ENCODE data around the gene AIG1. TPM values are rescaled to one million over a fixed set of nuclear protein-coding genes. Genes with fewer than 3 reads are reported as not detected.

AIG1 gene, protein sequence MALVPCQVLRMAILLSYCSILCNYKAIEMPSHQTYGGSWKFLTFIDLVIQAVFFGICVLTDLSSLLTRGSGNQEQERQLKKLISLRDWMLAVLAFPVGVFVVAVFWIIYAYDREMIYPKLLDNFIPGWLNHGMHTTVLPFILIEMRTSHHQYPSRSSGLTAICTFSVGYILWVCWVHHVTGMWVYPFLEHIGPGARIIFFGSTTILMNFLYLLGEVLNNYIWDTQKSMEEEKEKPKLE
- polyA plus RNA-seq (23.2 and 25.7 TPM in 2 replicates), polyA minus RNA-seq (21.9 and 22.3 TPM in 2 replicates)

DNA sequence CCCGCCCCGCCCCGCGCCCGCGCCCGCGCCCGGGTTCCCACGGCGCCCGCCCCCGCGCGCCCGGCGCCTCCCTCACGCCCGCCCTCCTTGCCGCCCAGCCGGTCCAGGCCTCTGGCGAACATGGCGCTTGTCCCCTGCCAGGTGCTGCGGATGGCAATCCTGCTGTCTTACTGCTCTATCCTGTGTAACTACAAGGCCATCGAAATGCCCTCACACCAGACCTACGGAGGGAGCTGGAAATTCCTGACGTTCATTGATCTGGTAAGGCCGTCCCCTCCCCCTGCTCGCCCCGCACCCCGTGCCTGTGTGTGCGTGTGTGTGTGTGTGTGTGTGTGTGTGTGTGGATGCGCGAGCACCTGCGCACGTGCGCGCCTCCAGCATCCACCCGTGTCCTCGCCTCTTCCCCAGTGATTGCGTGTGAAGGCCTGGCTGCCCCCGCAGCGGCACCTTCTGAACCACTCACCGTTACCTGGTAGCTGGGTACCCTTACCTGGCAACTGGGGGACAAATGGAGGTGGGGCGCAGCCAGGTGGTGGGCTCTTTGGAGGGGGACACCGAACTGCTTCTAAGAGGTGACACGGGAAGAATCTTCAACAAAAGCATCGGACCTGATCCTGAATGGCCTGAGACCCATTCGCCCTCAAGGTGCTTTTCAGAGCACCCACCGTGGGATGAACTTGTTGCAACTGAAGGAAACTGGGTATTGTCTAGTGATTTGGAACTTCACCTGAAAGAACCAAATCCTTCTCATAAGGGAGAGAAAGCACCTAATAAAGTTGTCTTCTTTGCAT lies at the start of gene AIG1:
TSS of gene AIG1 (plus strand) at position 84 of the 791 bp plus-strand sequence. CDS start at position 121, 37 bp downstream.
- H3K9me3 ChIP-seq (ENCODE audit: low read length): no peaks in the 10 kb centered on the region
- peak within 1 kb of the TSS; percentile 87 for H2AFZ ChIP-seq (ENCODE audit: low read depth, low read length)
- TF ChIP-seq, protein P1, sequence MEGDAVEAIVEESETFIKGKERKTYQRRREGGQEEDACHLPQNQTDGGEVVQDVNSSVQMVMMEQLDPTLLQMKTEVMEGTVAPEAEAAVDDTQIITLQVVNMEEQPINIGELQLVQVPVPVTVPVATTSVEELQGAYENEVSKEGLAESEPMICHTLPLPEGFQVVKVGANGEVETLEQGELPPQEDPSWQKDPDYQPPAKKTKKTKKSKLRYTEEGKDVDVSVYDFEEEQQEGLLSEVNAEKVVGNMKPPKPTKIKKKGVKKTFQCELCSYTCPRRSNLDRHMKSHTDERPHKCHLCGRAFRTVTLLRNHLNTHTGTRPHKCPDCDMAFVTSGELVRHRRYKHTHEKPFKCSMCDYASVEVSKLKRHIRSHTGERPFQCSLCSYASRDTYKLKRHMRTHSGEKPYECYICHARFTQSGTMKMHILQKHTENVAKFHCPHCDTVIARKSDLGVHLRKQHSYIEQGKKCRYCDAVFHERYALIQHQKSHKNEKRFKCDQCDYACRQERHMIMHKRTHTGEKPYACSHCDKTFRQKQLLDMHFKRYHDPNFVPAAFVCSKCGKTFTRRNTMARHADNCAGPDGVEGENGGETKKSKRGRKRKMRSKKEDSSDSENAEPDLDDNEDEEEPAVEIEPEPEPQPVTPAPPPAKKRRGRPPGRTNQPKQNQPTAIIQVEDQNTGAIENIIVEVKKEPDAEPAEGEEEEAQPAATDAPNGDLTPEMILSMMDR (IDR thresholded peaks at IDR 0.05; ENCODE audit: poor library complexity, severe bottlenecking): no peak
- TF ChIP-seq RAD21 (conservative IDR thresholded peaks at IDR 0.05): no peak
- TF ChIP-seq MXI1 (conservative IDR thresholded peaks at IDR 0.05; ENCODE audit: poor library complexity, severe bottlenecking): peak; percentile 82
- peak; percentile 45 for TF ChIP-seq EP300 (conservative IDR thresholded peaks at IDR 0.05; ENCODE audit: poor library complexity, severe bottlenecking)
- peak; percentile 56 for TF ChIP-seq POLR2AphosphoS5 (IDR thresholded peaks at IDR 0.05)
- TF ChIP-seq TAF1 (IDR thresholded peaks at IDR 0.05; ENCODE audit: low read depth): peak; percentile 34
- TF ChIP-seq, protein P2, sequence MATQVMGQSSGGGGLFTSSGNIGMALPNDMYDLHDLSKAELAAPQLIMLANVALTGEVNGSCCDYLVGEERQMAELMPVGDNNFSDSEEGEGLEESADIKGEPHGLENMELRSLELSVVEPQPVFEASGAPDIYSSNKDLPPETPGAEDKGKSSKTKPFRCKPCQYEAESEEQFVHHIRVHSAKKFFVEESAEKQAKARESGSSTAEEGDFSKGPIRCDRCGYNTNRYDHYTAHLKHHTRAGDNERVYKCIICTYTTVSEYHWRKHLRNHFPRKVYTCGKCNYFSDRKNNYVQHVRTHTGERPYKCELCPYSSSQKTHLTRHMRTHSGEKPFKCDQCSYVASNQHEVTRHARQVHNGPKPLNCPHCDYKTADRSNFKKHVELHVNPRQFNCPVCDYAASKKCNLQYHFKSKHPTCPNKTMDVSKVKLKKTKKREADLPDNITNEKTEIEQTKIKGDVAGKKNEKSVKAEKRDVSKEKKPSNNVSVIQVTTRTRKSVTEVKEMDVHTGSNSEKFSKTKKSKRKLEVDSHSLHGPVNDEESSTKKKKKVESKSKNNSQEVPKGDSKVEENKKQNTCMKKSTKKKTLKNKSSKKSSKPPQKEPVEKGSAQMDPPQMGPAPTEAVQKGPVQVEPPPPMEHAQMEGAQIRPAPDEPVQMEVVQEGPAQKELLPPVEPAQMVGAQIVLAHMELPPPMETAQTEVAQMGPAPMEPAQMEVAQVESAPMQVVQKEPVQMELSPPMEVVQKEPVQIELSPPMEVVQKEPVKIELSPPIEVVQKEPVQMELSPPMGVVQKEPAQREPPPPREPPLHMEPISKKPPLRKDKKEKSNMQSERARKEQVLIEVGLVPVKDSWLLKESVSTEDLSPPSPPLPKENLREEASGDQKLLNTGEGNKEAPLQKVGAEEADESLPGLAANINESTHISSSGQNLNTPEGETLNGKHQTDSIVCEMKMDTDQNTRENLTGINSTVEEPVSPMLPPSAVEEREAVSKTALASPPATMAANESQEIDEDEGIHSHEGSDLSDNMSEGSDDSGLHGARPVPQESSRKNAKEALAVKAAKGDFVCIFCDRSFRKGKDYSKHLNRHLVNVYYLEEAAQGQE (IDR thresholded peaks at IDR 0.05; ENCODE audit: borderline replicate concordance): peak; percentile 24
- no peak for TF ChIP-seq EZH2 (IDR thresholded peaks at IDR 0.05; ENCODE audit: borderline replicate concordance, insufficient read depth, low read length, poor library complexity, severe bottlenecking)
- TF ChIP-seq SMC3 (conservative IDR thresholded peaks at IDR 0.05; ENCODE audit: poor library complexity): peak; percentile 23
- peak within 1 kb of the TSS; percentile 89 for H3K4me3 ChIP-seq (ENCODE audit: low read length)
- no peaks in the 10 kb centered on the region for H3K27me3 ChIP-seq (ENCODE audit: insufficient read depth, low read depth, low read length)
- peak within 1 kb of the TSS; percentile 78 for H3K9ac ChIP-seq (ENCODE audit: low read length)
- no peaks in the 10 kb centered on the region for H3K36me3 ChIP-seq (ENCODE audit: insufficient read depth, low read length)
- H3K79me2 ChIP-seq (replicated peaks; ENCODE audit: insufficient read depth, low read length): no peaks in the 10 kb centered on the region
- no peaks in the 10 kb centered on the region for H3F3A ChIP-seq (ENCODE audit: insufficient read depth, low read length, poor library complexity, severe bottlenecking)
- H3K4me2 ChIP-seq (ENCODE audit: low read length): peak within 1 kb of the TSS; percentile 74
- H3K9me2 ChIP-seq (ENCODE audit: insufficient read depth, low read length): no peaks in the 10 kb centered on the region
- no peaks in the 10 kb centered on the region for H4K20me1 ChIP-seq (ENCODE audit: insufficient read depth)
- H3K27ac ChIP-seq (ENCODE audit: low read length): peak within 1 kb of the TSS; percentile 73

DNA sequence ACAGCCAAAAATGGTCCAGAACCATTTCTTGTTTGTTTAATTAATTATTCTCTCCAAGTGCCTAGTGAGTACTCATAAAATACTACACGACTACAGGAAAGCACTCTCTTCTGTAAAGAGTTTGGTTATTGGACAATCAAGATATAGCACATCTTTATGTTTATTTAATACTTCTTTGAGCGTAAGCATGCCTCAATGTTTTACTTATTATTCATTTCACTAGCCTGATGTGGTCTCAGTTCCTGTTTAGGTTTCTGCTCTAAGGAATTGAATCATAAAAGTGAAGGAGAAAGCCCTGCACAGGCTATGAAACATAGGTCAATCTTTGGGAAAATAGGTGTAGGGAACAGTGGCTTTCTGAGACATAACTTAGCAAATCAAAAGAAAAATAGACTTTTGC lies 45.9 kb upstream of the AIG1 start:
- no peak overlapping the region for H3K27ac ChIP-seq (ENCODE audit: low read length)
- H4K20me1 ChIP-seq (ENCODE audit: insufficient read depth): no peaks in the 10 kb centered on the region
- no peak overlapping the region for H3K4me3 ChIP-seq (ENCODE audit: low read length)
- TF ChIP-seq MXI1 (conservative IDR thresholded peaks at IDR 0.05; ENCODE audit: poor library complexity, severe bottlenecking) (no peak), RAD21 (conservative IDR thresholded peaks at IDR 0.05) (no peak), POLR2AphosphoS5 (IDR thresholded peaks at IDR 0.05) (no peak), EP300 (conservative IDR thresholded peaks at IDR 0.05; ENCODE audit: poor library complexity, severe bottlenecking) (no peak), EZH2 (IDR thresholded peaks at IDR 0.05; ENCODE audit: borderline replicate concordance, insufficient read depth, low read length, poor library complexity, severe bottlenecking) (no peak), SMC3 (conservative IDR thresholded peaks at IDR 0.05; ENCODE audit: poor library complexity) (no peak), TAF1 (IDR thresholded peaks at IDR 0.05; ENCODE audit: low read depth) (no peak)
- TF ChIP-seq, protein P1 (IDR thresholded peaks at IDR 0.05; ENCODE audit: poor library complexity, severe bottlenecking): no peak
- TF ChIP-seq, protein P2 (IDR thresholded peaks at IDR 0.05; ENCODE audit: borderline replicate concordance): no peak
- no peaks in the 10 kb centered on the region for H3K36me3 ChIP-seq (ENCODE audit: insufficient read depth, low read length)
- H3K9me3 ChIP-seq (ENCODE audit: low read length): no peaks in the 10 kb centered on the region
- H3F3A ChIP-seq (ENCODE audit: insufficient read depth, low read length, poor library complexity, severe bottlenecking): no peaks in the 10 kb centered on the region
- H2AFZ ChIP-seq (ENCODE audit: low read depth, low read length): no peak overlapping the region
- H3K27me3 ChIP-seq (ENCODE audit: insufficient read depth, low read depth, low read length): no peaks in the 10 kb centered on the region
- no peaks in the 10 kb centered on the region for H3K9me2 ChIP-seq (ENCODE audit: insufficient read depth, low read length)
- H3K9ac ChIP-seq (ENCODE audit: low read length): no peak overlapping the region
- no peak overlapping the region for H3K4me2 ChIP-seq (ENCODE audit: low read length)
- no peaks in the 10 kb centered on the region for H3K79me2 ChIP-seq (replicated peaks; ENCODE audit: insufficient read depth, low read length)
